Sigmoid colon (tissue), 4 donors: Measurements from ENCODE around the gene SUSD4.

Experiments
- CTCF ChIP-seq, 4 experiments: fragments of 450-650 bp in 3 of 4; fragments of 200-600 bp in 1 of 4; IDR thresholded peaks; one replicate each; pipeline ENCODE4 v1.5.1; 2016 to 2019; ENCODE audit warnings: antibody characterized with exemption in 4 of 4, mild to moderate bottlenecking in 3 of 4, moderate library complexity in 2 of 4
- POLR2A ChIP-seq, 2 donors: fragments of 450-650 bp; IDR thresholded peaks; one replicate each; pipeline ENCODE4 v1.6.1; 2016; ENCODE audit warnings: antibody characterized with exemption in 2 of 2, mild to moderate bottlenecking in 2 of 2, moderate library complexity in 2 of 2
- POLR2AphosphoS5 ChIP-seq, 4 donors: sonication (generic); formaldehyde crosslinking; IDR thresholded peaks; one replicate each; pipeline ENCODE4 v1.6.1; 2017; ENCODE audit warnings: antibody characterized with exemption in 4 of 4

GRCh38 chr1:223328566-223328965 lies 35.4 kb downstream of the SUSD4 start:
- TF ChIP-seq CTCF (IDR thresholded peaks at IDR 0.05) (no peak), POLR2A (IDR thresholded peaks at IDR 0.05) (no peak), POLR2AphosphoS5 (IDR thresholded peaks at IDR 0.05) (no peak)
